GM19025 (cell line): ENCODE measurements around the gene SRD5A1.
"Not testable (repeated sequence)": the region's sequence is repeated elsewhere in the genome, so short reads cannot be mapped to it uniquely, and the experiment has no call there.

Source experiments
- ATAC-seq: cut with Tn5 transposase; IDR thresholded peaks from one replicate; pipeline ENCODE4 v1.9.1; 2021; ENCODE audit warnings: mild to moderate bottlenecking, low read depth, moderate library complexity; ENCODE audit not compliant: unreplicated experiment

SRD5A1 gene

GRCh38 chr5:6638236-6638635 lies 5.0 kb downstream of the SRD5A1 start:
- ATAC-seq, result no peak

- ATAC-seq, result no peak
These were observed 9.4 kb downstream of the SRD5A1 start for GRCh38 chr5:6642655-6643054.

GRCh38 chr5:6644794-6645241 lies 11.6 kb downstream of the SRD5A1 start:
- no peak for ATAC-seq

GRCh38 chr5:6645571-6646362 lies 12.5 kb downstream of the SRD5A1 start:
- ATAC-seq, result not testable (repeated sequence)

- no peak for ATAC-seq
These were observed 15.9 kb downstream of the SRD5A1 start for GRCh38 chr5:6649186-6649585.

GRCh38 chr5:6649681-6650080 lies 16.4 kb downstream of the SRD5A1 start:
- ATAC-seq, result no peak

- ATAC-seq, result peak; percentile 98
These were observed 18.8 kb downstream of the SRD5A1 start for GRCh38 chr5:6652025-6652424.

- no peak for ATAC-seq
These were observed 22.2 kb downstream of the SRD5A1 start for GRCh38 chr5:6655432-6655831.

GRCh38 chr5:6656680-6657079 lies 23.4 kb downstream of the SRD5A1 start:
- no peak for ATAC-seq

GRCh38 chr5:6659941-6660684 lies 26.9 kb downstream of the SRD5A1 start:
- ATAC-seq, result peak; percentile 70

GRCh38 chr5:6660688-6661087 lies 27.4 kb downstream of the SRD5A1 start:
- peak; percentile 36 for ATAC-seq

- no peak for ATAC-seq
These were observed 33.5 kb downstream of the SRD5A1 start for GRCh38 chr5:6666762-6667161.

GRCh38 chr5:6667648-6668047 lies 34.4 kb downstream of the SRD5A1 start:
- ATAC-seq, result no peak

- not testable (repeated sequence) for ATAC-seq
These were observed 35.5 kb downstream of the SRD5A1 start for GRCh38 chr5:6668717-6669116.

- no peak for ATAC-seq
These were observed 39.8 kb downstream of the SRD5A1 start for GRCh38 chr5:6673031-6673430.

- ATAC-seq, result no peak
These were observed 40.7 kb downstream of the SRD5A1 start for GRCh38 chr5:6673963-6674362.

GRCh38 chr5:6674421-6674820 lies 41.2 kb downstream of the SRD5A1 start:
- ATAC-seq, result no peak

GRCh38 chr5:6674886-6675285 lies 41.6 kb downstream of the SRD5A1 start:
- ATAC-seq, result no peak

GRCh38 chr5:6675784-6676491 lies 42.7 kb downstream of the SRD5A1 start:
- ATAC-seq, result no peak

- ATAC-seq, result no peak
These were observed 43.5 kb downstream of the SRD5A1 start for GRCh38 chr5:6676702-6677101.

- ATAC-seq, result no peak
These were observed 45.1 kb downstream of the SRD5A1 start for GRCh38 chr5:6678385-6678784.
